ENCODE results near the gene CROCC2.

Gene CROCC2

GRCh38 chr2:240911641-240912265, 5.6 kb downstream of the CROCC2 start:
- no peak for DNase-seq

- no peak for DNase-seq
These were observed 7.0 kb downstream of the CROCC2 start for GRCh38 chr2:240912878-240913809.

- no peak for DNase-seq
These were observed 7.9 kb downstream of the CROCC2 start for GRCh38 chr2:240913810-240914644.

GRCh38 chr2:240914645-240915525, 8.7 kb downstream of the CROCC2 start:
- no peak for DNase-seq

GRCh38 chr2:240915526-240916341, 9.6 kb downstream of the CROCC2 start:
- DNase-seq: no peak

GRCh38 chr2:240916571-240917008, 10.5 kb downstream of the CROCC2 start:
- no peak for DNase-seq

- DNase-seq: no peak
These were observed 11.0 kb downstream of the CROCC2 start for GRCh38 chr2:240917009-240917683.

- DNase-seq: no peak
These were observed 11.6 kb downstream of the CROCC2 start for GRCh38 chr2:240917684-240918257.

- DNase-seq: no peak
These were observed 12.3 kb downstream of the CROCC2 start for GRCh38 chr2:240918258-240919091.

- no peak for DNase-seq
These were observed 13.1 kb downstream of the CROCC2 start for GRCh38 chr2:240919161-240919781.

- no peak for DNase-seq
These were observed 13.9 kb downstream of the CROCC2 start for GRCh38 chr2:240919786-240920782.

GRCh38 chr2:240920783-240921231, 14.7 kb downstream of the CROCC2 start:
- DNase-seq: no peak

- DNase-seq: no peak
These were observed 15.3 kb downstream of the CROCC2 start for GRCh38 chr2:240921311-240921994.

- no peak for DNase-seq
These were observed 15.8 kb downstream of the CROCC2 start for GRCh38 chr2:240921995-240922244.

GRCh38 chr2:240922245-240922981, 16.3 kb downstream of the CROCC2 start:
- no peak for DNase-seq

- no peak for DNase-seq
These were observed 16.9 kb downstream of the CROCC2 start for GRCh38 chr2:240922982-240923537.

All from SIG-M5 (cell line).